GM19023 (cell line): ENCODE results near the gene GCNT3.

Source experiments
- ATAC-seq: cut with Tn5 transposase; IDR thresholded peaks from one replicate; pipeline ENCODE4 v1.9.1; 2021; ENCODE audit warnings: mild to moderate bottlenecking, moderate library complexity; ENCODE audit not compliant: unreplicated experiment

GCNT3 gene, protein sequence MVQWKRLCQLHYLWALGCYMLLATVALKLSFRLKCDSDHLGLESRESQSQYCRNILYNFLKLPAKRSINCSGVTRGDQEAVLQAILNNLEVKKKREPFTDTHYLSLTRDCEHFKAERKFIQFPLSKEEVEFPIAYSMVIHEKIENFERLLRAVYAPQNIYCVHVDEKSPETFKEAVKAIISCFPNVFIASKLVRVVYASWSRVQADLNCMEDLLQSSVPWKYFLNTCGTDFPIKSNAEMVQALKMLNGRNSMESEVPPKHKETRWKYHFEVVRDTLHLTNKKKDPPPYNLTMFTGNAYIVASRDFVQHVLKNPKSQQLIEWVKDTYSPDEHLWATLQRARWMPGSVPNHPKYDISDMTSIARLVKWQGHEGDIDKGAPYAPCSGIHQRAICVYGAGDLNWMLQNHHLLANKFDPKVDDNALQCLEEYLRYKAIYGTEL

DNA sequence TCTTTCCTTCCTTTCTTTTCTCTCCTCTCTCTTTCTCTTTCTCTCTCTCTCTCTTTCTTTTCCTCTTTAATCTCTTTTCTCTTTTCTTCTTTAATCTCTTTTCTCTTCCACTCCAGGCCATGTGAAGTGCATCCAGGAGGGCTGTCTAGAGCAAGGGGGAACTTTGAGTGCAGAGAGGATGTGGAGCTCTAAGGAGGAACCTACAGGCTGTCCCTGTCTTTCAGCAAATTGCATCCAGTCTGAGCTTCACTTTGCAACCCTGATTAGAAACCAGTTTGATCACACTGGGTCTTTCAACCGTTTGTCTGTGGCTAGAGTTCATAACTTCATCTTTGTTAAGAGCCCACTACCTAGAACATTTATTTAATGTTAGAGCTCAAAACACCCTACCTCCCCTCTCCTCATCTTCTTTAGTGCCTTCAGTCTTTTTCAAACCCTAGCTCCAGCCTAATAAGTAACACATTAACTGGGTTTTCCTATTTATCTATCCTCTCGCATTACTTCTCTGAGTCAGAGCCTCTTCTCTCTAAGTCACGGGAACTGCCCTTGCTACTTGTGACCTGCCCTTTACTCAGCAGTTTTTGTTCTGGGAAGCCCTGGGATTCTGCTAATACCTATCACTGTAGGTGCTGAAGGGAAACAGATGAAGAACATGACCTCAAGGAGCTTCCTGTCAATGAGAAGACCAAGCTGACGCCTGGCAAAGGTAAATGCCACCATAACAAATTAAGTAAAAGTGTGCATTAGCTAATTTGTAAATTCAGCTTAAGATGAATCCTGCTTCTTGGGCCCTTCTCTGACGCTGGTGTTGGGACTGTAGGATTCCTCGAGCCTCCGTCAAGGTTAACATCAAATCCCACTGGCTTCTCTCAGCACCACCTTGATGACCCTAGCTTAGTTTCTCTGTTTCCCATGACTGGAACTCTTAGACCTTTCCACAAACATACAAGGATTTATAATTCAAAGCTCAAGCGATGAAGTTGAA lies at the start of gene GCNT3:
GCNT3 (plus strand) TSS at position 508 of the 985 bp plus-strand sequence. CDS start 6,456 bp downstream, outside the sequence.
- ATAC-seq = no peak

DNA sequence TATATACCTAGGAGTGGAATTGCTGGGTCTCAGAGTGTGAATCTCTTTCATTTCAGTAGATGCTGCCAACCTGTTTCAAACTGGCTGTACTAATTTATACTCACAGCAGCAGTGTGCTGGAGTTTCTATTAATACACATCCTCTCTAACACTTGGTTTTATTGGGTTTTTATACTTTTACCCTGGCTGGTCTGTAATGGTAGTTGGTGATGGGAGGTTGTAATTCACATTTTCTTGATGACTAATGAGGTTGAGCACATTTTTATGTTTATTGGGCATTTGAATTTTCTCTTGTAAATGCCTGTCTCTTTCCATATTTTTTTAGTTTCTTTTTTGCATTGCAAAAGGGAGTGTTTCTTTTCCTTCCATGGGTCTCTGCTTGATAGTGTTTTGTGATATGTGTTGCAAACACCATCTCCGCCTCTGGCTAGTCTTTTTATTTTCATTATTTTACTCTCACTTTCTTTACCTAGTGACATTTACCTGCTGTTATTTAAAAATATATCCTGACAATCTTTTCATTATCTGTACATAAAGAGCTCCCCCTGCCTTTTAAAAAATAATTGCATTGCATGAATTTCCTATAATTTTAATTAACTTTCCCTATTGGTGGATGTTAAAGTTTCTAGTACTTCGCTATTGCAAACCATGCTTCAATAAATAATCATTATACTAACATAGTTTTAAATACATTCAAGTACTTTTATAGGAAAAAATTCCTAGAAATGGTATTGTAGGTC lies 49.0 kb upstream of the GCNT3 start:
- no peak for ATAC-seq

DNA sequence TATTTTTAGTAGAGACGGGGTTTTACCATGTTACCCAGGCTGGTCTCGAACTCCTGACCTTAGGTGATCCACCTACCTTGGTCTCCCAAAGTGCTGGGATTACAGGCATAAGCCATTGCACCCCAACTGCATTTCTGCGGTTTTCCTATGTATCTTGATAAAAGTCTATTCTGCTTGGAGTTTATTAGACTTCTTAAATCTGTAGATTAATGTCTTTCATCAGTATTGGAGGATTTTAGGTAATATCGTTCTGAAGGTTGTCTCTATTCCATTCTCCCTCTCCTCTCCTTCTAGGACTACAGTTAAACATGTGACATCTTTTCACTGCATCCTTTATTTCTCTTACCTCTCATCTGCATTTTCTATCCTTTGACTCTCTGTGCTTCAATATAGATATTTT lies 46.3 kb upstream of the GCNT3 start:
- no peak for ATAC-seq

DNA sequence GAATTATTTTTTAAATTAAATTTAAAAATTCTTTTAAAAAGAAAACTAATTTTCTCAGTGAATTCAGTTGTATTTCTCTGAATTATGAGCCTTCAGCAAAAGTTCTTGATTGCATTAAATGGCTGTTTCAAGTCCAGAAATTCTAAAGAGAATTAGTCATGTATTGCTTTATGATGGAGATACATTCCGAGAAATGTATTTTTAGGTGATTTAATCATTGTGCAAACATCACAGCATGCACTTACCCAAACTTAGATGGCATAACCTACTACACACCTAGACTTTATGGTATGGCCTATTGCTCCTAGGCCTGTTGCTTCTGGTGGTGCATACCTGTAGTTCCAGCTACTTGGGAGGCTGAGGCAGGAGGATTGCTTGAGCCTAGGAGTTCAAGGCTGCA lies 44.3 kb upstream of the GCNT3 start:
- ATAC-seq = no peak

DNA sequence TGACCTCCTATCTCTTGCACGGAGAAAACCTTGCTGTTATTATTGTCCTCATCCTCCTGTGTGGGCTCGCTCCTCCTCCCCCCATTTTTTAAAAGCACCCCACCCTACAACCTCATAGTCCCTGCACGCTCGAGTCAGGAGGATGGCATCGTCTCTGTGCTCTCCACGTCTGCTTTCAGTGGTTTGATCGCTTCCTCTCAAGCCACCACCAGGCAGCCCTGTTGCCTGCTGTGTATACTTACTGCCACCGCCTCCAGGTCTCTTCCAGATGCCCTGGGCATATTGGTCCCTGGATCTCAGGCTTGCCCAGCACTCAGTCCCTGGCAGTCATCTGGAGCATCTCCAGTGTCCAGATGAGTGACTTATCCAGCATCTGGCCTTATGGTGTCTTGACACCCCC lies 42.1 kb upstream of the GCNT3 start:
- no peak for ATAC-seq

DNA sequence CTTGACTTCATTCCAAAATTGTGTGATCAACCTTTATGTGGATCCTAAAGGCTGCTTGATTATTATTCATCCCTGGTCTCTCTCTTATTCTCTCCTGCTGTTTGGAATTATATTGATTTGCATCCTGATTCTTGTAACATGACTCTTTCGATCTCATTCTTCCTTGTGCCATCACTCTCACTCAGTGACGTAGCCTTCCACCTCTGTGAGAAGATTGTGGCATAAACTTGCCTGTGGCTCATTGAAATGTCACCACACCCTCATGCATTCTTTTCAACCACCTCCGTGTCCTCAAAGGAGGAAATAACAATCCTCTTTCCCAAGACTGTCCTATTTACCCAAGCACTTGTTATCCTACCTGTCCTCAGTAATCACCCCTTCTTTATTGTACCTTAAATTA lies 41.3 kb upstream of the GCNT3 start:
- no peak for ATAC-seq

DNA sequence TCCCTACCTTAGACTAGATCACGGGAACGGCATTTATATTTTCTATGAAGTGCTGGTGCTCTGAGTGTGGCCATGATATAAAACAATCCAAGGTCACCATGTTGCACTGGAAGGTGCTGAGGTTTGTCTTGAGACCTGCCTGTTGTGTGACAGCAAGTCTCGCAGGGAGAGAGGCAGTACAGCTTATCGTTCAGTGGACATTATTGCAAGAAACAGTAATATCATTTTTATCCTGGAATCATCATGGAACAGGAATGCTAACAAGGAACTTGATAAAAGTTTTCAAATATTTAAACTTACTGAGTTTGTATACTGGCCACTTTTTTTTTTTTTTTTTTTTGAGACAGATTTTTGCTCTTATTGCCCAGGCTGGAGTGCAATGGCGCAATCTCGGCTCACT lies 40.0 kb upstream of the GCNT3 start:
- ATAC-seq = no peak

DNA sequence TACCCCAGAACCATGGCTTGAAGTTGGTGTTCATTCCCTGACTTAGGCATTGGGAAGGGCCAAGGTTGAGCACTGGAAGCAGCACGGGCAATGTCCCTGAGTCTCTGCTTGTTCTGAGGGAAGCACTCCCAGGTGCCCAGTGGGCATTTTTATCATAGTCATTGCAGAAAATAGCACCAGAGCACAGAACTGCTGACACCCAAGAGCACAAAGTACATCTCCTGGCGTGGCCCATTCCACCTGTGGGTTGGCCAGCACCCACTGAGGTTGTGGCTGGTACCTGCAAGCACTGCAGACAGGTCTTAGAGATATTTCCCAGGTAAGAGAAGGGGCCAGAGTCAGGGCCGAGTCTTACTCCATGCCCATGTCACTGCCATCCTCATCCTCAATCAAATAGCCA lies 28.5 kb upstream of the GCNT3 start:
- no peak for ATAC-seq

DNA sequence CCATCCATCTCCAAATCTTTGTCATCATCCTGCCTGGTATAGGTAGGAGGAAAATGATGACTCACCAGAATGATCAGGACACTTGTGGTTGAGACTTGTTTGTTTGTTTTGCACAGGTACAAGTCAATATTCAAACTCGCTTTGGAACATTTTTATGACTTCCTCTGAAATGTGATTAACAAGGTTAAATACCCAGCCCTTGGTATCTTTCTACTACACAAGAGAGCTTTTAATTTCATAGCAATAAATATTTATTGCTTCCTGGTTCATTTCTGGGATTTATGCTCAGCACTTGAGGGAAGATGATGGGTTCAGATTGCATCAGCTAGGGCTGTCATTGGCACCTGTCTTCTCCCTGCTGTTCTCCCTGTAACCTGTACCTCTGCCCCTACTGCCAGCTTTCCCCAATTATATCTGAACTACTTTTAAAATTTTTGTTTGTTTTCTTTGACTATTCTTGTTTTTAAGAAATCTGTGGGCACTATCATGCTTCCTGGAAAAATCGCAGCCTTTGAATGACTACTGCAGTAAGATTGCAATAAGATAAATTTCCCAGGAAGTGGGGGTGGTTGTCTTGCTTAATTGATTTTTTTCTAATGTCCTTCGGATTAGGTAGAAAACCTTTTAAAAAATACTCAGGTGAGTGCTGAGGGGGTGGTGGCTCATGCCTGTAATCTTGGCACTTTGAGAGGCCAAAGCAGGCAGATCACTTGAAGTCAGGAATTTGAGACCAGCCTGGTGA lies 24.3 kb upstream of the GCNT3 start:
- no peak for ATAC-seq

DNA sequence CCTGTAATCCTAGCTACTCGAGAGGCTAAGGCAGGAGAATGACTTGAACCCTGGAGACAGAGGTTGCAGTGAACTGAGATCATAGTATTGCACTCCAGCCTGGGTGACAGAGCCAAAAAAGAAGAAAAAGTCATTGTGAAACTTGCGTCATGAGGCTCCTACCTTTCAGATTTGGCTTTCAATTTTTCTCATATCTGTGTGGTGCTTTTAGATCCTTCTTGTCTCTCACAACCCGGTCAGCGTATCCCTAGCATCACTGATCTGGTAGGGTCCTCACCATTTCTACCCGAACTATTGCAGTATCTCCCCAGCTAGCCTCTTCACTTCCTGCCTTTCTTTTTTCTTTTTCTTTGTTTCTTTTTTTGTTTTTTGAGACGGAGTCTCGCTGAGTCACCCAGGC lies 21.6 kb upstream of the GCNT3 start:
- no peak for ATAC-seq

DNA sequence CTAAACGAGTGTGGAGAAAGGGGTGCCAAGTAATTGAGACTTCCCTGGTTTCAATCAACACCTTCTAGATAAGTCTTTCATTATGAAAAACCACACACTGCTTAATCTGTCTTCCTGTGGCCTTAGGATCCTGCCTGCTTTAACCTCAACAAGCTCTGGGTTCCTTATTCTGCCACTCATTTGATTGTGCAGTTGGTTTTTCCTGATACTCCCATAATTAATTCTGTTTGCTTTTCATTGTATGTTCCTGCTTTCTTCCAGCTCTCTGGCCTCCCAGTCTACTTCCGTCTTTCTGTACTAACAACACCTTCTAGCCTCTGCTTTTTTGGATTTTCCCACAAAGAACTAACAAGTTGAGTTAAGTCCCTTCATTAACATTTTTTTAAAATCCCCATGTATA lies 20.2 kb upstream of the GCNT3 start:
- no peak for ATAC-seq

DNA sequence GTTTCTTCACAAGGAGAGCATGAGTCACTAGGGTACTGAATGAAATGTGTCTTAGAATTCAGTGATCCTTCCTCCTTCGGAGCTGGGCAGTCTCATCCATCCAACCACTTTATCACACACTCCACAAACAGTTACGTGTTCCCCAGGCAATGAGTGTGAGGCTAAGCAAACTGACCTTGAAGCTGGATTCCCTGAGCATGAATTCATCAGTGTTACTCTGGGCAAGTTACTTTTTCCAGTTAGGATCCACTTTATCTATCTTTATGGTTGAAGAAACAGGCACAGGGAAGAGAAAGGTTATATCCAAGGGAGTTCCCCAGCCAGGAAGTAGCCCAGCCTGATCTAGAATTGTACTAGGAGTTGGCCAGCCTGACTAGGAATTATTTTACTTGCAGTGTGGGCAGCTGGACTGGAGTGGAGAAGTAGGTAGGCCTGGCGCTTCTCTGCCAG lies 17.1 kb upstream of the GCNT3 start:
- ATAC-seq = no peak

DNA sequence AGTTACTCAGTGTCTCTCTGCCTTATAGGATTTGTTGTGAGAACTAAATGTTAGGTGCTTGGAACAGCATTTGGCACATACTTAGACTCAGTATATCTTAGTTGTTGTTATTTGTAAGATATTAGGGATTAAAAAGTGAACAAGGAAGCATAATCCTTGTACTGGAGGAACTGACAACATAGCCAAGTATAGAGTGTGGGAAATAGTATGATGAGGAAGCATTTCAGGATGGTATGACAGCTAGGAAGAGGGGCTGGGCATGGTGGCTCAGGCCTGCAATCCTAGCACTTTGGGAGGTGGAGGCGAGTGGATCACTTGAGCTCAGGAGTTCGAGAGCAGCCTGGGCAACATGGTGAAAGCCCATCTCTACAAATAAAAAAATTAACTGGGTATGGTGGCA lies 16.6 kb upstream of the GCNT3 start:
- ATAC-seq = no peak

DNA sequence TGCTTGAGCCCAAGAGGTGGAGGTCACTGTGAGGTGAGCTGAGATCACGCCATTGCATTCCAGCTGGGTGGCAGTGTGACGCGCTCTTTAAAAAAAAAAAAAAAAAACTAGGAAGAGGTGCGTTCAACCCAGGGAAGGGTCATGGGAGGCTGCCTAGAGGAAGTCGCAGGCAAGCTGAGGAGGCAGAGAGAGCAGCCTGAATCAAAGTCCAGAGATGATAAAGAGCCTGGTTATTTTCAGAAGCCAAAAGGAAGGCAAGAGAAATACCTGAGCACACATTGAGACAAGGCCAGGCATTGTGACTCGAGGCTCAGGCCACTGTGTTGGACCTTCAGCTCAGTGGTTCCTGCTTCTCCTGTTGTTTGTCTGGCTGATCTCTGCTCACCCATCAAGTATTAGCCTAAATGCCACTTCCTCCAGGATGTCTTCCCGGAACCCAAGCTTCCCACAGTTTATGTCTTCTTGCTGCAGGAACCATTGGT lies 16.1 kb upstream of the GCNT3 start:
- ATAC-seq = no peak

DNA sequence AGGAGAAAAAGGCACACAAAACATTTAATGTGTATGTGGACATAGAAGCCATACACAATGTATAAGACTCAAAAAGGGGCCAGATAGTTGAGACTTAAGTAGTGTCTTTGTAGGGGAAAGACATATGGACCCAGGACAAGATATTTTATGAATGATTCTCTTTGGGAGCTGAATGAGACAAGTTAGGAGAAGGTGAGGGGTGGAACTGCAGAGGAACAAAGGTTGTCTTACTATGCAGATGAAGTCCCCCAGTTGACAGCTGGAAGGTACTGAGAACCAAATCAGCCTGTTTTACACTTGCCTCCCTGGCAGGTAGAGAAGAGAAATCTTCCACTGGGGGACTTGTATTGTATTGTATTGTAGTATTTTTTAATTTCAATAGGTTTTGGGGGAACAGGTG lies 14.9 kb upstream of the GCNT3 start:
- ATAC-seq = no peak

DNA sequence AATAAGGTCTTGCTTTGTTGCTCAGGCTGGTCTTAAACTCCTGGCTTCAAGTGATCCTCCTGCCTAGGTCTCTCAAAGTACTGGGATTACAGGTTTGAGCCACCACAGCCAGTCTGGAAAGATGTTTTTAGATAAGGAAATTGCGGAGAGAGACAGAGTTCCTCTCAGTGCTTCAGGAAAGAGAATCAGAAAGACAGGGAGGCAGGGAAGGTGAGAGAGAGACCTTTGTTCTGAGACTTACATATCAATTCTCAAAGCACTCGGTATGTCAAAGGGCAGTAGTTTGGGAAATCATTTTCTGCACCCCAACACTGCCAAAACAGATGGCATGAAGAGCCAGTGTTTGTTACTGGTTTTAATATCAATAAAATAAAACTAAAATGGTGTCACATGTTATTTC lies 13.1 kb upstream of the GCNT3 start:
- ATAC-seq = no peak

DNA sequence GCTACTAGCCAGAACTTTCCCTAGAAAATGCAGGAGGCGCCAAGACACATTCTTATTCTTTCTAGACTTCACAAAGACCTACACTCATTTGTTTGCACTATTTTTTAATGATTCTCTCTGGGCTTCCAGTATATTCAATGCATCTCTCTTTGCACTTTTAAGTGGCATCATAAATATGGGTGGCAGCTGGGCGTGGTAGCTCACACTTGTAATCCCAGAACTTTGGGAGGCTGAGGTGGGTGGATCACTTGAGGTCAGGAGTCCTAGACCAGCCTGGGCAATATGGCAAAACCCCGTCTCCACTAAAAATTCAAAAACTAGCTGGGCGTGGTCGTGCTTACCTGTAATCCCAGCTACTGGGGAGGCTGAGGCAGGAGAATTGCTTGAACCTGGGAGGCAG lies 5.6 kb upstream of the GCNT3 start:
- no peak for ATAC-seq

DNA sequence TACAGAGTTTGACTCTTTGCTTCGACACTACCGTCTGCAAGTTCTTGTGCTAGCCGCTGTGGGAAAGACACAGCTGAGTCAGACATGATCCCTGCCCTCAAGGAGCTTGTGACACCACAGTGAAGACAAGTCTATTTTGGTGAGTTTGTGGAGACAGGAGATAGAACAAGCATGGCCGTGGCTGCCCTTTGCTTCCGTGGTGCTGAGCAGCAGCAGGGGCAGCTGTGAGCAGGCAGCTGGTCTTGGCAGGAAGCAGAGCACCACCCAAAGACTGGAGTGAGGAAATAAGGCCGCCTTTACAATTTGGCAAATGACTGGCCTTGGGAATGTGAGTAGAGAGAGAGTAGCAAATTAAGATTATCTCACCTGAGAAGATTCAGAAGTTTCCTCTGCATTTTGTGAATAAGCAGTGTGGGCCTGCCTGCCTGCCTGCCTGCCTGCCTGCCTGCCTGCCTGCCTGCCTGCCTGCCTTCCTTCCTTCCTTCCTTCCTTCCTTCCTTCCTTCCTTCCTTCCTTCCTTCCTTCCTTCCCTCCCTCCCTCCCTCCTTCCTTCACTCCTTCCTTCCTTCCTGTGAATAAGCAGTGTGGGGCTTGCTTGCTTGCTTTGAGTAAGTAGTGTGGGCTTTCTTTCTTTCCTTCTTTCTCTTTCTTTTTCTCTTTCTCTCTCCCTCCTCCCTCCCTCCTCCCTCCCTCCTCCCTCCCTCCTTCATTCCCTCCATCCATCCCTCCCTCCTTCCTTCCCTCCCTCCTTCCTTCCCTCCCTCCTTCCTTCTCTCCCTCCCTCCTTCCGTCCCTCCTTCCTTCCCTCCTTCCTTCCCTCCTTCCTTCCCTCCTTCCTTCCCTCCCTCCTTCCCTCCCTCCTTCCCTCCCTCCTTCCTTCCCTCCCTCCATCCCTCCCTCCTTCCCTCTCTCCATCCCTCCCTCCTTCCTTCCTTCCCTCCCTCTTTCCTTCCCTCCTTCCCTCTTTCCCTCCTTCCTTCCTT lies 1.6 kb upstream of the GCNT3 start:
- no peak for ATAC-seq

DNA sequence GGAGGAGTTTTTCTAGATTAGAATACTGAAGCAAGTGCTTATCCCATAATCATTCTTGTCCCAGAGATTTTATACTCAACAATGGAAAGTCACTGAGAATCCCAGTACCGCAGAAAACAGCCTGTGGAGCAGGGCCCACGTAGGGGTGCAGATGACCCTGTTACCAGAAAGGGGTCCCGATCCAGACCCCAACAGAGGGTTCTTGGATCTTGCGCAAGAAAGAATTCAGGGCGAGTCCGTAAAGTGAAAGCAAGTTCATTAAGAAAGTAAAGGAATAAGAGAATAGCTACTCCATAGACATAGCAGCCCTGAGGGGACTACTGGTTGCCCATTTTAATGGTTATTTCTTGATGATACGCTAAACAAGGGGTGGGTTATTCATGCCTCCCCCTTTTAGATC lies 2.6 kb downstream of the GCNT3 start:
- no peak for ATAC-seq
